Measurements from ENCODE around the gene POU2AF1. TPM values are rescaled to one million over a fixed set of nuclear protein-coding genes. Genes with fewer than 3 reads are reported as not detected.

POU2AF1 gene
- total RNA-seq, 4 donors from 2014 or later, result 0.57 to 2.2 (median 1.8) TPM; not detected in 1

- intact Hi-C loops (cut with DNase I), result no loop called here
- no peak for TF ChIP-seq POLR2A (IDR thresholded peaks at IDR 0.05)
- TF ChIP-seq, protein P1, sequence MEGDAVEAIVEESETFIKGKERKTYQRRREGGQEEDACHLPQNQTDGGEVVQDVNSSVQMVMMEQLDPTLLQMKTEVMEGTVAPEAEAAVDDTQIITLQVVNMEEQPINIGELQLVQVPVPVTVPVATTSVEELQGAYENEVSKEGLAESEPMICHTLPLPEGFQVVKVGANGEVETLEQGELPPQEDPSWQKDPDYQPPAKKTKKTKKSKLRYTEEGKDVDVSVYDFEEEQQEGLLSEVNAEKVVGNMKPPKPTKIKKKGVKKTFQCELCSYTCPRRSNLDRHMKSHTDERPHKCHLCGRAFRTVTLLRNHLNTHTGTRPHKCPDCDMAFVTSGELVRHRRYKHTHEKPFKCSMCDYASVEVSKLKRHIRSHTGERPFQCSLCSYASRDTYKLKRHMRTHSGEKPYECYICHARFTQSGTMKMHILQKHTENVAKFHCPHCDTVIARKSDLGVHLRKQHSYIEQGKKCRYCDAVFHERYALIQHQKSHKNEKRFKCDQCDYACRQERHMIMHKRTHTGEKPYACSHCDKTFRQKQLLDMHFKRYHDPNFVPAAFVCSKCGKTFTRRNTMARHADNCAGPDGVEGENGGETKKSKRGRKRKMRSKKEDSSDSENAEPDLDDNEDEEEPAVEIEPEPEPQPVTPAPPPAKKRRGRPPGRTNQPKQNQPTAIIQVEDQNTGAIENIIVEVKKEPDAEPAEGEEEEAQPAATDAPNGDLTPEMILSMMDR (IDR thresholded peaks at IDR 0.05), result no peak
- Histone ChIP-seq H3K4me3 (no peak overlapping the region), H3K4me1 (peaks cover 0 to 56% (median 12%) of the 10 kb centered on the region in 3 donors), H3K36me3 (no peaks in the 10 kb centered on the region), H3K27me3 (no peaks in the 10 kb centered on the region), H3K27ac (peak overlapping the region; percentile 35 to 49 (median 42)), H3K9me3 (no peaks in the 10 kb centered on the region)
- DNase-seq, result no peak
- WGBS, 2 donors, result 45 to 47% methylated on average over 7 of the region's 7 CpGs
Measured at GRCh38 chr11:111370902-111371578, 8.0 kb downstream of the POU2AF1 start.

- TF ChIP-seq, protein P1 (IDR thresholded peaks at IDR 0.05), result no peak
- no peak for TF ChIP-seq POLR2A (IDR thresholded peaks at IDR 0.05)
- Histone ChIP-seq H3K27ac (peak overlapping the region in 1 of 4 donors; percentile 49), H3K4me1 (peaks cover 0 to 56% (median 12%) of the 10 kb centered on the region in 3 donors), H3K9me3 (no peaks in the 10 kb centered on the region), H3K27me3 (no peaks in the 10 kb centered on the region), H3K4me3 (no peak overlapping the region), H3K36me3 (no peaks in the 10 kb centered on the region)
- intact Hi-C loops (cut with DNase I), result no loop called here
- 90 to 98% methylated on average over 3 of the region's 3 CpGs for WGBS, 2 donors
- DNase-seq, result no peak
Measured at GRCh38 chr11:111370270-111370901, 8.7 kb downstream of the POU2AF1 start.

DNA sequence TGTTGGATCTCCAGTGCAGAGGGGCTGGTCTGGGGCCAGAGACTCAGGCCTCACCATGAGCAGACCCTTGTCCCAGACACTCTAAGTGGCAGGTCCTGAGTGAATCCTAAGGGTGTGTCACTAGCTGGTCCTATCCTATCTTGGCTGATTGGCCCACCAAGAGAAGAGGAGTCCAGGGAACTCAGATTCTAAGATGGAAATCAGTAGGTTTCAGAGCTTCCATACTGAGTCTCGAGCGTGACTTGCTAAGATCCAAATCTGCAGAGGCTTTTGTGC, 10.9 kb downstream of the POU2AF1 start:
- intact Hi-C loops (cut with DNase I), result no loop called here
- Histone ChIP-seq H3K27me3 (no peaks in the 10 kb centered on the region), H3K36me3 (no peaks in the 10 kb centered on the region), H3K9me3 (no peaks in the 10 kb centered on the region), H3K27ac (peak overlapping the region in 1 of 4 donors; percentile 36), H3K4me1 (peaks cover 0 to 64% (median 12%) of the 10 kb centered on the region in 3 donors), H3K4me3 (no peak overlapping the region)
- DNase-seq, result no peak
- TF ChIP-seq, protein P1 (IDR thresholded peaks at IDR 0.05), result no peak
- no peak for TF ChIP-seq POLR2A (IDR thresholded peaks at IDR 0.05)
- 89 to 100% methylated on average over 2 of the region's 2 CpGs for WGBS, 2 donors

DNA sequence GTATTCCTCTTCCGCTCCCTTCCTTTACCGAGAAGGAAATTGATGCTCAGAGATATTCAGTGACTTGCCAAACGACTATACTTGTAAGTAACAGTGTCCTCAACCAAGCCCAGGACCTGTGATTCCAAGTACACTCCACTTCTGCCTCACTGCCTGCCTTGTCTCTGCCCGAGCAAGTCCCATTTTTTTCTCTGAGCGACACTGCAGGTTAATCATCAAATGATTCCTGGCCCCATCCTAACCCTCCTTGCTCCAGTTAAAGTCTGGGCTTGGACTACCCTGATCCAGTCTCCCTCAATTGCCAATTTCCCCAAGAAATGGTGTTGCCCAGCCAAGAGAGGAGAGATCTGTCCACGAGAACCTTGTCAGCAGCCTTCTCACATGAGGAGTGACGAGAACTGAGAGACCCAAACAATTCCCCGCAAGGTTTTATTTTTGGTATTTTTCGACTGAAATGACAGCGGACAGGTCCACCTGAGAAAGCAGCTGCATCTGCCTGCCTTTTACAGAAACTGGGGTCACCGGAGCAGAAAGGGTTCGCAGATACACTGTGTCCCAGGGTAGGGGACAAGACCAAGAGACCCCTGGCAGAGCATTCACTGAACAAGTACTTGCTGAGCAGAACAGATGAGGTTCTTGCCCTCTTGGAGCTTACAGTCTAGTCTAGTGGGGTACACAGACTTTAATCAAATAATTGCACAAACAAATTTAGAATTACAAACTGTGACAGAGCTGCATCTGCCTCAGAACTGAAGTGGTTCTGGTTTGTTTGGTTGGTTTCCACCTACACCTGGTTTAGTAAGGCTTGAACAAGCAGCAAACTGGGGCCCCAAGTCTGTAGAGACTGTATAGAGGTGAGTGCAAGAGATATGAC, 11.4 kb downstream of the POU2AF1 start:
- no peaks in the 10 kb centered on the region for H3K9me3 ChIP-seq
- TF ChIP-seq, protein P1 (IDR thresholded peaks at IDR 0.05), result no peak
- no peak for TF ChIP-seq POLR2A (IDR thresholded peaks at IDR 0.05)
- H3K27me3 ChIP-seq, result no peaks in the 10 kb centered on the region
- no peak for DNase-seq
- H3K27ac ChIP-seq, result peak overlapping the region in 2 of 4 donors; percentile 65 to 76
- intact Hi-C loops (cut with DNase I), result no loop called here
- H3K36me3 ChIP-seq, result no peaks in the 10 kb centered on the region
- peaks cover 0 to 66% (median 16%) of the 10 kb centered on the region in 3 donors for H3K4me1 ChIP-seq
- no peak overlapping the region for H3K4me3 ChIP-seq
- 68 to 84% methylated on average over 12 of the region's 12 CpGs for WGBS, 2 donors

Measured in esophagus squamous epithelium (tissue), 5 donors.